ENCODE measurements around the gene LSS. TPM values are rescaled to one million over a fixed set of nuclear protein-coding genes. Genes with fewer than 3 reads are reported as not detected.
"Not testable (repeated sequence)": the region's sequence is repeated elsewhere in the genome, so short reads cannot be mapped to it uniquely, and the experiment has no call there.

LSS gene
- polyA plus RNA-seq, 1 donor from 2014 or later, result 101 TPM

DNA sequence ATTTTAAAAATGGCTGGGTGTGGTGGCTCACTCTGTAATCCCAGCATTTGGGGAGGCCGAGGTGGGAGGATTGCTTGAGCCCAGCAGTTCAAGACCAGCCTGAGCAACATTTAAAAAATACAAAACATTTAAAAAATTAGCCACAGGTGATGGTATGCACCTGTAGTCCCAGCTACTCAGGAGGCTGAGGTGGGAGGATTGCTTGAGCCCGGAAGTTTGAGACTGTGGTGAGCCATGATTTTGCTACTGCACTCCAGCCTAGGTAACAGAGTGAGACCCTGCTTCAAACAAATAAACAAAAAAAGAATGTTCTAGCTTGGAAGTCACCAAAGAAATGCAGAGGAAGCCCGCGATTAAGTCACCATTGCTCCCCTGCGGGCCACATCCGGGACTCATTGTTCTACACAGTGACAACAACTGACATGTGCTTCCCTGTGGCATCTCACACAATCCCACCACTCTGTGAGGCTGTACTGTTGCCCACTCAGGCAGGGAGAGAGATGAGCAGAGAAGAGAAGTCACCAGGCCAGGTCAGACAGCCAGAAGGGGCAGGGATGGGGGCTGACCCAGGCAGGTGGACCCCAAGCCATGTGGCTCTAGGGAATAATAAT is 25.9 kb downstream of the LSS start:
- Histone ChIP-seq H3K27ac (ENCODE audit: low read length) (no peak overlapping the region), H3K9ac (ENCODE audit: low read length) (no peak overlapping the region), H2AFZ (ENCODE audit: low read depth, low read length) (no peak overlapping the region), H3K36me3 (ENCODE audit: insufficient read depth, low read length) (peaks cover 8% of the 10 kb centered on the region), H4K20me1 (ENCODE audit: insufficient read depth) (no peaks in the 10 kb centered on the region), H3K79me2 (replicated peaks; ENCODE audit: insufficient read depth, low read length) (peaks cover 3% of the 10 kb centered on the region), H3K9me3 (ENCODE audit: low read length) (peaks cover 5% of the 10 kb centered on the region), H3K4me3 (ENCODE audit: low read length) (no peak overlapping the region), H3F3A (ENCODE audit: insufficient read depth, low read length, poor library complexity, severe bottlenecking) (no peaks in the 10 kb centered on the region), H3K9me2 (ENCODE audit: insufficient read depth, low read length) (no peaks in the 10 kb centered on the region), H3K27me3 (ENCODE audit: insufficient read depth, low read depth, low read length) (no peaks in the 10 kb centered on the region), H3K4me2 (ENCODE audit: low read length) (no peak overlapping the region)
- TF ChIP-seq MXI1 (conservative IDR thresholded peaks at IDR 0.05; ENCODE audit: poor library complexity, severe bottlenecking) (no peak), SMC3 (conservative IDR thresholded peaks at IDR 0.05; ENCODE audit: poor library complexity) (no peak), EP300 (conservative IDR thresholded peaks at IDR 0.05; ENCODE audit: poor library complexity, severe bottlenecking) (no peak), RAD21 (conservative IDR thresholded peaks at IDR 0.05) (no peak), POLR2AphosphoS5 (IDR thresholded peaks at IDR 0.05) (no peak), EZH2 (IDR thresholded peaks at IDR 0.05; ENCODE audit: borderline replicate concordance, insufficient read depth, low read length, poor library complexity, severe bottlenecking) (no peak), TAF1 (IDR thresholded peaks at IDR 0.05; ENCODE audit: low read depth) (no peak)
- TF ChIP-seq, protein P1, sequence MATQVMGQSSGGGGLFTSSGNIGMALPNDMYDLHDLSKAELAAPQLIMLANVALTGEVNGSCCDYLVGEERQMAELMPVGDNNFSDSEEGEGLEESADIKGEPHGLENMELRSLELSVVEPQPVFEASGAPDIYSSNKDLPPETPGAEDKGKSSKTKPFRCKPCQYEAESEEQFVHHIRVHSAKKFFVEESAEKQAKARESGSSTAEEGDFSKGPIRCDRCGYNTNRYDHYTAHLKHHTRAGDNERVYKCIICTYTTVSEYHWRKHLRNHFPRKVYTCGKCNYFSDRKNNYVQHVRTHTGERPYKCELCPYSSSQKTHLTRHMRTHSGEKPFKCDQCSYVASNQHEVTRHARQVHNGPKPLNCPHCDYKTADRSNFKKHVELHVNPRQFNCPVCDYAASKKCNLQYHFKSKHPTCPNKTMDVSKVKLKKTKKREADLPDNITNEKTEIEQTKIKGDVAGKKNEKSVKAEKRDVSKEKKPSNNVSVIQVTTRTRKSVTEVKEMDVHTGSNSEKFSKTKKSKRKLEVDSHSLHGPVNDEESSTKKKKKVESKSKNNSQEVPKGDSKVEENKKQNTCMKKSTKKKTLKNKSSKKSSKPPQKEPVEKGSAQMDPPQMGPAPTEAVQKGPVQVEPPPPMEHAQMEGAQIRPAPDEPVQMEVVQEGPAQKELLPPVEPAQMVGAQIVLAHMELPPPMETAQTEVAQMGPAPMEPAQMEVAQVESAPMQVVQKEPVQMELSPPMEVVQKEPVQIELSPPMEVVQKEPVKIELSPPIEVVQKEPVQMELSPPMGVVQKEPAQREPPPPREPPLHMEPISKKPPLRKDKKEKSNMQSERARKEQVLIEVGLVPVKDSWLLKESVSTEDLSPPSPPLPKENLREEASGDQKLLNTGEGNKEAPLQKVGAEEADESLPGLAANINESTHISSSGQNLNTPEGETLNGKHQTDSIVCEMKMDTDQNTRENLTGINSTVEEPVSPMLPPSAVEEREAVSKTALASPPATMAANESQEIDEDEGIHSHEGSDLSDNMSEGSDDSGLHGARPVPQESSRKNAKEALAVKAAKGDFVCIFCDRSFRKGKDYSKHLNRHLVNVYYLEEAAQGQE (IDR thresholded peaks at IDR 0.05; ENCODE audit: borderline replicate concordance), result no peak
- TF ChIP-seq, protein P2, sequence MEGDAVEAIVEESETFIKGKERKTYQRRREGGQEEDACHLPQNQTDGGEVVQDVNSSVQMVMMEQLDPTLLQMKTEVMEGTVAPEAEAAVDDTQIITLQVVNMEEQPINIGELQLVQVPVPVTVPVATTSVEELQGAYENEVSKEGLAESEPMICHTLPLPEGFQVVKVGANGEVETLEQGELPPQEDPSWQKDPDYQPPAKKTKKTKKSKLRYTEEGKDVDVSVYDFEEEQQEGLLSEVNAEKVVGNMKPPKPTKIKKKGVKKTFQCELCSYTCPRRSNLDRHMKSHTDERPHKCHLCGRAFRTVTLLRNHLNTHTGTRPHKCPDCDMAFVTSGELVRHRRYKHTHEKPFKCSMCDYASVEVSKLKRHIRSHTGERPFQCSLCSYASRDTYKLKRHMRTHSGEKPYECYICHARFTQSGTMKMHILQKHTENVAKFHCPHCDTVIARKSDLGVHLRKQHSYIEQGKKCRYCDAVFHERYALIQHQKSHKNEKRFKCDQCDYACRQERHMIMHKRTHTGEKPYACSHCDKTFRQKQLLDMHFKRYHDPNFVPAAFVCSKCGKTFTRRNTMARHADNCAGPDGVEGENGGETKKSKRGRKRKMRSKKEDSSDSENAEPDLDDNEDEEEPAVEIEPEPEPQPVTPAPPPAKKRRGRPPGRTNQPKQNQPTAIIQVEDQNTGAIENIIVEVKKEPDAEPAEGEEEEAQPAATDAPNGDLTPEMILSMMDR (IDR thresholded peaks at IDR 0.05; ENCODE audit: poor library complexity, severe bottlenecking), result no peak

- not testable (repeated sequence) for H3K27ac ChIP-seq (ENCODE audit: low read length); H3K9me2 ChIP-seq (ENCODE audit: insufficient read depth, low read length); H3K4me3 ChIP-seq (ENCODE audit: low read length); H3K9ac ChIP-seq (ENCODE audit: low read length); H3F3A ChIP-seq (ENCODE audit: insufficient read depth, low read length, poor library complexity, severe bottlenecking); H3K9me3 ChIP-seq (ENCODE audit: low read length); H3K27me3 ChIP-seq (ENCODE audit: insufficient read depth, low read depth, low read length); H4K20me1 ChIP-seq (ENCODE audit: insufficient read depth); H3K4me2 ChIP-seq (ENCODE audit: low read length); H3K36me3 ChIP-seq (ENCODE audit: insufficient read depth, low read length); H2AFZ ChIP-seq (ENCODE audit: low read depth, low read length); H3K79me2 ChIP-seq (replicated peaks; ENCODE audit: insufficient read depth, low read length)
Measured at GRCh38 chr21:46200877-46201803, 27.4 kb downstream of the LSS start.

All from neural cell (in vitro differentiated cells).